ENCODE data around the gene DNASE2. TPM values are rescaled to one million over a fixed set of nuclear protein-coding genes. Genes with fewer than 3 reads are reported as not detected.

The DNASE2 gene
- total RNA-seq, 1 donor from 2014 or later, result 22.7 TPM

DNA sequence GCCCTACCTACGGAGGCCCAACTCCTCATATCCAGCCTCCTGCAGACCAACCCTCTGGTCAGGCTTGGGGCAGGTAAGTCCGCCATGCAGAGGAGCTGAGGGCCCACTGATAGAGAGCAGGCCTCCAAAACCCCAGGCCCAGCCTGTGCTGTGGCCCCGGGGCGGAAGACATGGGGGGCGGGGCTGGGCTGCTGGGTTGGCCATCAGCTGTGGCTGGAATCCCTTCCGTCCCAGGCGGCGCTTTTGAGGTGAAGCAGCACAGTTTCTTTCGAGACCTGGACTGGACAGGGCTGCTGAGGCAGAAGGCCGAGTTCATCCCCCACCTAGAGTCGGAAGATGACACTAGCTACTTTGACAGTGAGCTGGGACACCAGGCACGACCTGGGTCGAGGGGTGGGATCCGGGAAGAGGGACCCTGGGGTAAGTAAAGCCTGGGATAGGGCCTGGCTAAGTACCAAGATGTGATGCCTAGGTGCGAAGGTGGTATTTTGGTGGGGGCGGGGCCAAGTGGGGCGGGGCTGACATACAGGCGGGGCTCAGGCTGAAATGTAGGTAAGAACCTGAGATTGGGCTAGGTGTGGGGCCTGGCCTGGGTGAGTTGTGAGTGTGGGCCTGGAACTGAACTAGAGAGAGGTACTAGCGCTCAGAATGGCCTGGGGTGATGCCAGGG is 15.4 kb downstream of the DNASE2 start:
- intact Hi-C loops (cut with micrococcal nuclease), result no loop called here

DNA sequence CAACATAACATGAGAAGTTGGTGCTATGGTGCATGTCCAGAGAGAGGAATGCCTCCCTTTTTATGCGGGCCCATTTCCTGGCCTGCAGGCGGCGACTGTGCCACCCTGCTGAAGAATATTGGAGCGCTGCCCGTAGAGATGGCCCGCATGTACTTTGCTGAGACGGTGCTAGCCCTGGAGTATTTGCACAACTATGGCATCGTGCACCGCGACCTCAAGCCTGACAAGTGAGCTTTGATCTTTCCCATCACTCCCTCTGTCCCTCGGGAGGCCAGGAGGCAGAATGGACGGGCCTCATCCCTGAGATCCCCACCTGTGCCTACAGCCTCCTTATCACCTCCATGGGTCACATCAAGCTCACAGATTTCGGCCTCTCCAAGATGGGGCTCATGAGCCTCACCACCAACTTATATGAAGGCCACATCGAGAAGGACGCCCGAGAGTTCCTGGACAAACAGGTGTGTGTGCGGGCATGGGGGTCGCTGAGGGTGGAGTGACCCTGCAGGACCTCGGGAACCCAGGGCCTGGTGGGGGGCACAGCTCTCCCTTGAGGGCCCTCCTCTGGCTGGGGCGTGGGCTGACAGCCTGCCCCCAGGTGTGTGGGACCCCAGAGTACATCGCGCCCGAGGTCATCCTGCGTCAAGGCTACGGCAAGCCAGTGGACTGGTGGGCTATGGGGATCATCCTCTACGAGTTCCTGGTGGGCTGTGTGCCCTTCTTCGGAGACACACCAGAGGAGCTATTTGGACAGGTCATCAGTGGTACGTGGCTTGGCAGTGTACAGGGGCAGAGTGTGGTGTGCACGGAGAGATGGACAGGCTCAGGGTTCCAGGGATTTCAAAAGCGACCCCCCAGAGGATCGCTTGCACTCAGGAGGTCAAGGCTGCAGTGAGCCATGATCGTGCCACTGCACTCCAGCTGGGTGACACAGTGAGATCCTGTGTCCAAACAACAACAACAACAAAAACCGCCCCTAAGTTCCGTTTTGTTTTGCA is 16.2 kb downstream of the DNASE2 start:
- intact Hi-C loops (cut with micrococcal nuclease), result no loop called here

DNA sequence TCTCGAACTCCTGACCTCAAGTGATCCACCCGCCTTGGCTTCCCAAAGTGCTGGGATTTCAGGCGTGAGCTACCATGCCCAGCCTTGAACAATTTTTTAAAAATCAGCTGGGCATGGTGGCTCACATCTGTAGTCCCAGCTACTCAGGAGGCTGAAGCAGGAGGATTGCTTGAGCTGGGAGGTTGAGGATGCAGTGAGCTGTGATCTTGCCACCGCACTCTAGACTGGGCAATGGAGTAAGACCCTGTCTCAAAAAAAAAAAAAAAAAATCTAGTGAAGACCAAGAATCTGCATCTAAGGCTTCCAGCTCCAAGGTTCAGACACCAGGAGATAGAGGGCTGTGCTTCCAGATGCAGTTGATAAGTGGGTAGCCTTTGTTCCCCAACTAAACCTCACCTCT is 17.1 kb downstream of the DNASE2 start:
- intact Hi-C loops (cut with micrococcal nuclease), result no loop called here

GRCh38 chr19:12859546-12859945 is 21.7 kb downstream of the DNASE2 start:
- intact Hi-C loops (cut with micrococcal nuclease), result no loop called here

DNA sequence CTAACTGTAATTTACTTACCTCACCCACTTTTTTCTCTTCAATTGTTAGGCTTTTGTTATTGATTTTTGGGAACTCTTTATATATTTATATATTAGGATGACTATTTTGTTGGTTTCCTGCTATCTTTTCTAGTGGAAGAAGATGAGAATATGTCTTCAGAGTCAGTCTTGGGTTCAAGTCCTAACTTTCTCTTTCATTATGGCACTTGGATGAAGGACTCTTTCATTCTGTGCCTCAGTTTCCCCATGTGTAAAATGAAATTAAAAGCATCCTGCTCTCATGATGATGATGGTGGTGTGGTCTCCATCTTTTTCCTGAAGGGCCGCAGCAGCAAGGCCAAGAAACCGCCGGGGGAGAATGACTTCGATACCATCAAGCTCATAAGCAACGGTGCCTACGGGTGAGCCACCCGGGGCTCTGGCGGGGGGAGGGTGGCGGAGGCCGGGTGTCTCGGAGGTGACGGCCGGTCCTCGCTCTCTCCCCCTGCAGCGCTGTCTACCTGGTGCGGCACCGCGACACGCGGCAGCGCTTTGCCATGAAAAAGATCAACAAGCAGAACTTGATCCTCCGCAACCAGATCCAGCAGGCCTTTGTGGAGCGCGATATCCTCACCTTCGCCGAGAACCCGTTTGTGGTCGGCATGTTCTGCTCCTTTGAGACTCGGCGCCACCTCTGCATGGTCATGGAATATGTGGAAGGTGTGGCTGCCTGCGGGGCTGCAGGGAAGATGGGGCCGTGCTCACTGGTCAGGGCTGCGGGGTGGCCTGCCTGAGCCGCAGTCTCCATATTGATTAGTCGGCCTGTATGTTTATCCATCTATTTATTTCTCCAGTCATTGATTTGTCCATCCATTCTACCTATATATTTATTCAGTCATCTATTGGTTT is 23.0 kb downstream of the DNASE2 start:
- intact Hi-C loops (cut with micrococcal nuclease), result no loop called here

DNA sequence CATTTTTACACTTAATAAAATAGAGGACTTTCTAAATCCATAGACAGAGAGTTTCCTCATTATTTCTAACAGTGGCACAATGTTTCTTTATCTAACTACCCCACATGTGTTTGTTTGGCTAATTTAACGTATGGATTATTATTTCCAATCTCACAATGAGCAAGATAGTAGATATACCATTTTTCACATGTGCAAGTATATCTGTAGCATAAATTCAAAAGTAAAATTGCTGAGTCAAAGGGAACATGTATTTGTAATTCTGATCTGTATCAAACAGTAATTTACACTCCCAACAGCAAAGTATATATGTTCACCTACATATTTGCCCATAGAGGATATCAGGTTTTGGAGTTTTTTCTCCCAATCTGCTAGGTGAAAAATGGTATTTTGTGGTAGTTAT is 24.6 kb downstream of the DNASE2 start:
- intact Hi-C loops (cut with micrococcal nuclease), result no loop called here

- intact Hi-C loops (cut with micrococcal nuclease), result loop anchor here (1.0 to 5.0 kb wide), 3 partner anchors 81 to 171 kb away; no protein-coding TSS in a partner anchor
These were observed 33.8 kb downstream of the DNASE2 start for GRCh38 chr19:12847159-12848139.

GRCh38 chr19:12846613-12847012 is 34.6 kb downstream of the DNASE2 start:
- intact Hi-C loops (cut with micrococcal nuclease), result loop anchor here (1.0 to 5.0 kb wide), 3 partner anchors 80 to 170 kb away; no protein-coding TSS in a partner anchor

DNA sequence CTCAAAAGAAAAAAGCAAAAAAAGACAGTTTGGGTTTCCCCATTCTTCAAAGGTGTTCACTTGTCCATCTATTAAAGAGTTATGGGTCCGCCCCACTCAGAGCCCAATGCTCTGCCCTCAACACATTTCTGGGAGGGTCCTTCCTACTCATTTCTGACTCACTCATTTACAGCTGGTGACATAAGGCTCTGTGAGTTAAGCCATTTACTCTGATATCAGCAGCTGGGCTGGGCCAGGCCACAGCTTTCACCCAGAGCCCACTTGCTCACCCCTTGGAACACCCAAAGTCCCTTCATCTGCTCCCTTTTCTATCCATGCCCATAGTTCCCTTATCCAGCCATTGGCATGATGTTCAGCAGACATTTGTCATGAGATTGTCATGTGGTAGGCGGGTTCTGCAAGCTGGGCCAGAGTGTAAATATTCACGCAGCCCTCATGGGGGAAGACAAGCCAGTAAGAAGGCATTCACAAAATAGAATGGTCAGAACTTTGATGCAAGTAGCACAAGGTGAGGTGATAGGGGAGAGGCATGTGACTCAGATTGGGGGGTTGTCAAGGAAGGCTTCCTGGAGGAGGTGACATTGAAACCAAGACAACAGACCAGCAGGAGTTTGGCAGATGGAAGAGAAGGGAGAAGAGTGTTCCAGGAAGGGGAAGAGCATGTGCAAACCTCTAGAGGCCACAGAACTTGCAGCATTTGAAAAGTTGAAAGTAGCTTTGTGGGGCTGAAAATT is 37.1 kb downstream of the DNASE2 start:
- intact Hi-C loops (cut with micrococcal nuclease), result no loop called here

- intact Hi-C loops (cut with micrococcal nuclease), result no loop called here
These were observed 37.9 kb downstream of the DNASE2 start for GRCh38 chr19:12843328-12843727.

DNA sequence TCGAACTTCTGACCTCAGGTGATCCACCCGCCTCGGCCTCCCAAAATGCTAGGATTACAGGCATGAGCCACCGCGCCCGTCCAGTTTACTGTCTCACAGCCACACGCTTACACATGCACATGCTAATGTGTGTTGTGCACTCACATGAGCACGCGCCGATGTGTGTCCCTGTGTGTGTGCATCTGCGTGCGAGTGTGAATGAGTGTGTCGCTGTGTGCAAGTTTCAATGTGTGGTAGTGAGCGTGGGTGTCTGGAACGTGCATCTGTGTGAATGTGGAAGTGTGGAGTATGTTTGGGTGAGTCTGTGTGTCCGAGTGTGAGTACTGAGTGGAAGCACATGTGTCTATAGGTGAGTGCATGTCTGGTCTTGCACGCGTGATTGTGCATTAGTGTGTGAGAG is 38.7 kb downstream of the DNASE2 start:
- intact Hi-C loops (cut with micrococcal nuclease), result no loop called here

GRCh38 chr19:12841094-12841493 is 40.2 kb downstream of the DNASE2 start:
- intact Hi-C loops (cut with micrococcal nuclease), result no loop called here

DNA sequence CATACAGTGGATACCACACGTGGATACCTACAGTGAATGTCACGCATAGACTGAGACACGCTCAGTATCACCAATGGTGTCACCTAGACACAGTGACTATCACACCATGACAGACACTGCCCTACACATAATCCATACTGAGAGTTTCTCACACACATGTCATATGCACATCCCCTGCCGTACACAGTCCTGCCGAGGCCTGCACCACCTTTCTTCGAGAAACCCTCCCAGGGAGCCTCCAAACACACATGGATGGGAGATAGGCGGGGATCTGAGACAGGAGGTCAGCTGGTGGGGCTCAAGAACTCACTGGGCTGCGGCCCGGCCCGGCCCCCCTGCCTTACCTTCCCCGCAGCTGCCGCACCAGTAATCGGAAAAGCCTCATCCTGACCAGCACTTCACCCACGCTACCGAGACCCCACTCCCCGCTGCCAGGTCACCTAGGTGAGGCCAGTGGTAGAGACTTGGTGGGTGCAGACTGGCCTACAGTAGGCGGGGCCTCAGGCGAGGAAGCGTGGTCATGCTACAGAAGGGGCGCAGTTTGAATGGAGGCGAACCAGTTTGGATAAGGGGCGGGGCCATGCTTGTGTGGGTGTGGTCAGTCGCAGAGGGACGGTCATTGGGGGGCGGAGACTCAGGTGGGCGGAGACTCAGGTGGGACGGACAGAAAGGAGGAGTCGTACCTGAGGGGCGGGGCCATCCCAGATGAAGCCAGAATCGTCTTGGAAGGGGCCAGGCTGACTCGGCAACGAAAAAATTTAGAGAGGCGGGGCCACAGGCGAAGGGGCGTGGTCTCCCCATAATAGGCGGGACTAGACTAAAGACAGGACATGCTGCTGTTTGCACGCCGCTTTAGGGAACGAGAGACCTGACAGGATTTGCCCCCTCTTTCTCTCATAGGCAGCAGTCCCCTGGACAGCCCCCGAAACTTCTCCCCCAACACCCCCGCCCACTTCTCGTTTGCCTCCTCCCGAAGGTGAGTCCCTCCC is 40.9 kb downstream of the DNASE2 start:
- intact Hi-C loops (cut with micrococcal nuclease), result no loop called here

GRCh38 chr19:12838886-12839756 is 42.1 kb downstream of the DNASE2 start:
- intact Hi-C loops (cut with micrococcal nuclease), result no loop called here

DNA sequence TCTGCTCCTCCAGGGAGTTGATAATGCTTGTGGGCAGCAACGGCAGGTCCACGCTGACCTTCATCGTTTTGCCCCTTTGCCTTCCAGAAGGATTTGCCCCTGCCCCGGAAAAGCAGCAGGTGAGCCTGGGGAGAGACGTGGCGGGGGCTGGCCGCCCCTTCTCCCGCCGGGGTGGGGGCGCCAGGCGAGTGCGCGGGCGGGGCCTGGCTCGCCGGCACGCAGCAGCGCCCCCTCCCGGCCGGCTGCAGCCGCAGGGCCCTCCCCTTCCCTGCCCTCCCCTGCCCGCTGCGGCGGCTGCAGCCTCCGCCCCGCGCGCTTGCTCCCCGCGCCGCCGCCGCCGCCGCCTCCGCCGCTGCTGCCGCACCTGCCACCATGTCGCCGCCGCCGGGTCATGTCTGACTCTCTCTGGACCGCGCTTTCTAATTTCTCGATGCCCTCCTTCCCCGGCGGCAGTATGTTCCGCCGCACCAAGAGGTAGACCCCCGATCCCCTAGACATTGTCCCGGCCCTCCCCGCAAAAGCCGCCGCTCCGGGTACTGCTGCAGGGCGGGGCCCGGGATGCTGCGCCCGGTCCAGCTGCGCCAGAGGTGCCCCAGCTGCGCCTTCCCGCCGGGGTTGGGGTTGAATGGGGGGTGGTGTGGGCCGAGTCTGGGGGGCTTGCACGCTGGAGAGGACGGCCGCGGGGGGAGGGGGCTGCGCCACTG is 42.9 kb downstream of the DNASE2 start, which contains the start of gene MAST1:
TSS of gene MAST1 (plus strand) at position 334 of the 704 bp plus-strand sequence. CDS start at position 392, 58 bp downstream.
- intact Hi-C loops (cut with micrococcal nuclease), result no loop called here

GRCh38 chr19:12837225-12837624 is 44.0 kb downstream of the DNASE2 start:
- intact Hi-C loops (cut with micrococcal nuclease), result no loop called here

GRCh38 chr19:12836529-12836863 is 44.8 kb downstream of the DNASE2 start:
- intact Hi-C loops (cut with micrococcal nuclease), result no loop called here
